ENCODE results near the gene GTF3C5.

DNA sequence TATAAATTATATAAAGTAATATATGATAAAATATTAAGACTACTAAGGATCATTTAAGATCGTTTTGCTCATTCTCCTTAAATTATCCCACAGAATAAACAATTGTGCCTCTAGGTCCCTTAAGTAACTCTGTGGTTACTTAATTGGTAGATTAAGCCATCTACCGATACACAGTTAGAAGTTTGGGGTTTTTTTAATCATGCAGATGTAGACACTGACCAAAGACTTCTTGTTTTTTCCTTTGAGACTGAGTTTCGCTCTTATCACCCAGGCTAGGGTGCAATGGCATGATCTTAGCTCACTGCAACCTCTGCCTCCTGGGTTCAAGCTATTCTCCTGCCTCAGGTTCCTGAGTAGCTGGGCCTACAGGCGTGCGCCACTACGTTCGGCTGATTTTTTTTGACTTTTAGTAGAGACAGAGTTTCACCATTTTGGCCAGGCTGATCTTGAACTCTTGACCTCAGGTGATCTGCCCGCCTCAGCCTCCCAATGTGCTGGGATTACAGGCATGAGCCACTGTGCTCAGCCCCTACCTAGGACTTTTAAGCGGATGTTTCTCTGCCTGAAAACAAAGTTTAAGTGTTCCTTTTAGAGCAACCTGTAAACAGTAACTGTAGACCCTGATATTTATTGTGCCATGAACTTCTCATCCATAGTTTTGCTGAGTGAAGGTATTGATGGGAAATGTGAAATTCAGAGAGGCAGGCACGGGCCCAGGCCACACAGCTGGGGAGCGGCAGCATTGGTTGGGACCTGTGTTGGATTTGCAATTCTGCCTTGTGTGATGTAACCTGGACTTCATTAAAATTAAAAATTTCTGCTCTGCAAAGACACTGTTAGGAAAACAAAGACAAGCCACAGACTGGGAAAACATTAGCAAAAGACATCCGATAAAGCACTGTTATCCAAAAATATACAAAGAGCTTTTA lies 42.6 kb downstream of the GTF3C5 start:
- TF ChIP-seq GATA2 (IDR thresholded peaks at IDR 0.05; ENCODE audit: low read depth, low read length) (no peak), GATA3 (IDR thresholded peaks at IDR 0.05; ENCODE audit: low read depth, low read length) (no peak)

All from SH-SY5Y (cell line).